HG02623 (cell line): ENCODE measurements around the gene NFAT5.
"Not testable (repeated sequence)": the region's sequence is repeated elsewhere in the genome, so short reads cannot be mapped to it uniquely, and the experiment has no call there.

Source experiments
- ATAC-seq: cut with Tn5 transposase; IDR thresholded peaks from one replicate; pipeline ENCODE4 v1.9.1; 2021; ENCODE audit warnings: moderate library complexity; ENCODE audit not compliant: unreplicated experiment

NFAT5 gene

GRCh38 chr16:69633375-69633774 is 67.6 kb downstream of the NFAT5 start:
- ATAC-seq, result no peak

- ATAC-seq, result not testable (repeated sequence)
These were observed 70.9 kb downstream of the NFAT5 start for GRCh38 chr16:69636563-69637146.

GRCh38 chr16:69637206-69637865 is 71.6 kb downstream of the NFAT5 start:
- ATAC-seq, result not testable (repeated sequence)

- not testable (repeated sequence) for ATAC-seq
These were observed 78.2 kb downstream of the NFAT5 start for GRCh38 chr16:69643997-69644396.

GRCh38 chr16:69644790-69645189 is 79.0 kb downstream of the NFAT5 start:
- no peak for ATAC-seq

- no peak for ATAC-seq
These were observed 81.3 kb downstream of the NFAT5 start for GRCh38 chr16:69647020-69647419.

- no peak for ATAC-seq
These were observed 85.5 kb downstream of the NFAT5 start for GRCh38 chr16:69651217-69651616.

GRCh38 chr16:69654280-69654931 is 88.6 kb downstream of the NFAT5 start:
- no peak for ATAC-seq

GRCh38 chr16:69660166-69660565 is 94.4 kb downstream of the NFAT5 start:
- ATAC-seq, result no peak

GRCh38 chr16:69662901-69663300 is 97.1 kb downstream of the NFAT5 start:
- no peak for ATAC-seq

GRCh38 chr16:69663846-69664245 is 98.1 kb downstream of the NFAT5 start:
- ATAC-seq, result no peak

GRCh38 chr16:69669577-69669976 is 103.8 kb downstream of the NFAT5 start:
- no peak for ATAC-seq

- ATAC-seq, result no peak
These were observed 106.7 kb downstream of the NFAT5 start for GRCh38 chr16:69672315-69672997.

- ATAC-seq, result no peak
These were observed 107.4 kb downstream of the NFAT5 start for GRCh38 chr16:69672998-69673713.

GRCh38 chr16:69680358-69680757 is 114.6 kb downstream of the NFAT5 start:
- no peak for ATAC-seq

GRCh38 chr16:69688589-69688988 is 122.8 kb downstream of the NFAT5 start:
- ATAC-seq, result no peak

GRCh38 chr16:69691980-69692911 is 126.5 kb downstream of the NFAT5 start:
- no peak for ATAC-seq

GRCh38 chr16:69693916-69694315 is 128.2 kb downstream of the NFAT5 start:
- ATAC-seq, result no peak

GRCh38 chr16:69698404-69698803 is 132.6 kb downstream of the NFAT5 start:
- no peak for ATAC-seq

GRCh38 chr16:69699915-69700314 is 134.1 kb downstream of the NFAT5 start:
- ATAC-seq, result no peak
